HG03103 (cell line): ENCODE data around the gene SHISA9.

ENCODE experiments used
- ATAC-seq: cut with Tn5 transposase; IDR thresholded peaks from one replicate; pipeline ENCODE4 v1.9.1; 2021; ENCODE audit warnings: low read depth; ENCODE audit not compliant: unreplicated experiment

The SHISA9 gene

GRCh38 chr16:13155377-13155776 lies 254.0 kb downstream of the SHISA9 start:
- no peak for ATAC-seq

DNA sequence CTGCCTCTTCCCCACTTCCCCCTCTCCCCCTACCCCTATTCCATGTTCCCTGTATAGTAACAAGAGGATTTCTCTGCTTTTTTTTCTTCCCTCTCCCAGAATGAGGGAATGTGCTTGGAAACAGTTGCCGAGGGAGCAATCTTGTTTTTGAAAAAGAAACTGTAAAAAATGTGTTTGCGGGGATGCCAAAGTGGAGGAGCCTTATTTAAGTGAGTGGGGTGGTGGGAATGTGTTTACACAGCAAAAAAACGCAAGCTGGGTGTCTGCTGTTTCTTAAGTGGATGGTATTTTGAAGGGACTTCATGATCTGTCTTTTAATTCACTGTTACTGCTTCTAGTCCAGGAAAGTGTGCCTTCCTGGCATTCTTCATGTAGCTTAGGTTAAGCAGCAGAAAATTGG lies 254.4 kb downstream of the SHISA9 start:
- ATAC-seq: no peak

- ATAC-seq: no peak
Observed at GRCh38 chr16:13157082-13157481, 255.7 kb downstream of the SHISA9 start.

DNA sequence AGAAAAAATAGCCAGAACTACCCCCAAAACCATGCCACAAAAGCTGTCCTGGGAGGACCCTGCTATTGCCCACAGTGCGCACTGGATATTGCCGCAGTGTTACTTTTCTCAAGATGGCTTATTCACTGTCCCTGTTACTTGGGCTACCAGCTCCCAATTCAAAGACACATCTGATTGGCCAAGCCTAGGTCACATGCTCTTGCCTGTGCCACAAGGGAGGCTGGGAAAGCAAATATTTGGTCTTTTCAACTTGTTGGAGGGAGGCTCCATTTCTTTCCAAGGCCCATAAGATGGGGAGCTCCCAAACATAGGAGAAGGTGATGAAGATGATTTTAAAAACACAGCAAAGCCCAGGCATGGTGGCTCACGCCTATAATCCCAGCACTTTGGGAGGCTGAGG lies 257.0 kb downstream of the SHISA9 start:
- ATAC-seq: no peak

DNA sequence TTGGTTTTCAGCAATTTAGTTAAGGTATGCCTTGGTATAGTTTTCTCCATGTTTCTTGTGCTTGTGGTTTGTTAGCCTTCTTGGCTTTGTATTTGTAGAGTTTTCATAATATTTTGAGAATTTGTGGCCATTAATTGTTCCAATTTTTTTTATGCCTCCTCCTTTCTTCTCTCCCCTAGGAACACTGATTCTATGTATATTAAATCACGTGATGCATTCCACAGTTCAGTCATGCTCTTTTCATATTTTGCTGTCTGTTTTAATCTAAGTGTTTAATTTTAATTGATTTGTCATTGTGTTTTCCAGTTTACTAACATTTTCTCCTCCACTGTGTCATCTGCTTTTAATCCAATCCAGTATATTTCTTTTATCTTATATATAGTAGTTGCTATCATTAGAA lies 263.6 kb downstream of the SHISA9 start:
- no peak for ATAC-seq

- no peak for ATAC-seq
Observed at GRCh38 chr16:13168091-13168572, 266.7 kb downstream of the SHISA9 start.

- ATAC-seq: no peak
Observed at GRCh38 chr16:13171313-13171712, 269.9 kb downstream of the SHISA9 start.

- ATAC-seq: no peak
Observed at GRCh38 chr16:13176711-13177110, 275.3 kb downstream of the SHISA9 start.

DNA sequence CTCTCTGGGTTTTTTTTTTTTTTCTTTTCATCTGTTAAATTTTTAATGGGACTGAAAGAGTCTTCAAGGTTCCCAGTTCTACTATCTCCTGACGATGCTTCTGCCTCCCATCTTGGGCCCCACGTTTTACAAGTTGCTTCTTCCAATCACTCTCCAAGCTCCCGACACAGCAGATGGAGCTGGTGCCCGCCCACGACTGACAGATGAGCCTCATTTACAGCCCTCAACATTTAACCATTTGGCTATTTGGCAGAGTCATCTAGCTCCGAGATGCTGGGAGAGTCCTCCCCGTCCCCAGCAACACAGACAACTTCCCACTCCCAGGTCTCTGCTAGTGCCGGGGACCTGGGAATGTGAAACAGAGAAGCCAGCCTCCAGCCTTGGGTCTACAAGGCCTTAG lies 276.9 kb downstream of the SHISA9 start:
- ATAC-seq: no peak

DNA sequence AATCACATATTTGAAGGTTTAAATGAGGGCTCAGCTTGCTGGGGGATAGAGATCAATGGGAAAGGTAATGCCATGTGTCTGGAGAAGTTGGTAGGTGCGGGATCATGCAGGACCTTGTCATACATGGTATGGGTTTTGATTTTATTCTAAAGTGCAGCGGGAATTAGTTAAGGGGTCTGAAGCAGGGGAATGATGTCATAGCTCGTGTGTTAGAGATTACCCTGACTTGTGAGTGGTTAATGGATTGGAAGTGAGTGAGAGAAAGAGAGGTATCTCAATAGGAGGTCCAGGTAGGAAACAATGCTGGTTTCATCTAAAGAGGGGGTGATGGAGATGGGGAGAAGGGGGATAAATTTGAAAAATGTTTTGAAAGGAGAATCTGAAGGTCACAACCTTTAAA lies 280.0 kb downstream of the SHISA9 start:
- ATAC-seq: no peak

- no peak for ATAC-seq
Observed at GRCh38 chr16:13186813-13187212, 285.4 kb downstream of the SHISA9 start.

DNA sequence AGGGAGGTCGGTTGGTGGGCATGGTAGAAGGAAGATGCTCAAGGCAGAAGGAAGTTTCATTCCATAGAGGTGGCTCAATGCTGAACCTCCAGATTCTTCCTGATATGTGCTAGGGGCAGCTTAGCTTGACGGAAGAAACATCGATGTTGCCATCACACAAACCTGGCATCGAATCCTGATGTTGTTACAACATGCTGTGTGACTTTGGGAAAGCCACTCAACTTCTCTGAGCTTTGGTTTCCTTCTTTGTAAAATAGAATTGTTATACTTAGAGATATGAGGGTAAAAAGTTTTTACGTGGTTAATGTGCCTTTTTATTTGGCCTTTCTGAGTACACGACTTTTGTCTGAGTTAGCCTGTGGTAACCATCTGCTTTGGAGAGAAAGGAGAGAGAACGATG lies 287.9 kb downstream of the SHISA9 start:
- ATAC-seq: no peak

DNA sequence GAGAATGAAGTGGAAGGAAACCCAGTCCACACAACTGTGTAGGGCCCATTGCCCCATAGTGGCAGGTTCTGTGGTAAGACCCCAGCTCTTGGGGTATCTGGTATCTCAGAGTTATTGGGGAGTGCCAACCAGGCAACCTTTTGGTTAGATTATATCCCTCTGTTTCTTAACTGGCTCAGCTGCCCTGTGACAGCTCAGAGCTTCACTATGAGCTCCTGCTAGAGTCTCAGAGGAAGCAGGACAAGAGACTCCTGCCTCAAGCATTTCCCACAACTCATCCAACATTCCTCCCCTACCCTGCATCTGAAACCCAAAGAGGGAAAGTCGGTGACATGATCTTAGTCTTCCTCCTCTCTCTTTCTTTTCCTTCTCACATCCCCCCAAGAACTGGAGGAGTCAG lies 292.3 kb downstream of the SHISA9 start:
- ATAC-seq: no peak

DNA sequence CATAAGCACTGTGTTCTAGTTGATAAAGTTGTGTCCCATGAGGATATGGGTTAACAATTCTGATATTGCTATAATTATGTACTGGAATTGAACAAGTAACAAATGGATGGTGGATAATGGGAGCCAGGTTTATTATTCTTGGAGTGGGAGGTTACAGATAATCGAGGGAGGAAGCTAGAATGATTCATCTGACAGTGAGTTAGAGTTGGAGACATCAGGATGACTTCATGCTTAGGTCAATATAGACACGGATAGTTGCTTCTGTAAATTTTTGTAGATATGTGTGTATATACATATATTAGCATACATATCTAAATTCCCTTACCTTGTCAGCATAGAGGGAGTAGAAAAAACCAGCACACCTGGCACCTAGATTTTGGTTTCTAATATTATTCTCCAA lies 293.4 kb downstream of the SHISA9 start:
- no peak for ATAC-seq

DNA sequence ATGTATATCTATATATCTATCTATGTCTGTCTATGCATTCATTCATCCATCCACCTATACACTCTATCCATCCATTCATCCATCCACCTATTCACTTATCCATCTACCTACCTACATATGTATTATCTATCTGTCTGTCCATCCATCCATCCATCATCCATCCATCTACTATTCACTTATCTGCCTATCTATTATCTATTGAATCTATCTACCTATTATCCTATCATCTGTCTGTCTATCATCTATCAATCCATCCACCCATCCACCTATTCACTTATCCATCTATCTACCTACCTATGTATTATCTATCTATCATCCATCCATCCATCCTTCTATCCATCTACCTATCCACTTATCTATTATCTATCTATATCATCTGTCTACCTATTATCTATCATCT lies 302.3 kb downstream of the SHISA9 start:
- ATAC-seq: no peak

GRCh38 chr16:13205352-13205751 lies 304.0 kb downstream of the SHISA9 start:
- no peak for ATAC-seq

- no peak for ATAC-seq
Observed at GRCh38 chr16:13206606-13207005, 305.2 kb downstream of the SHISA9 start.

DNA sequence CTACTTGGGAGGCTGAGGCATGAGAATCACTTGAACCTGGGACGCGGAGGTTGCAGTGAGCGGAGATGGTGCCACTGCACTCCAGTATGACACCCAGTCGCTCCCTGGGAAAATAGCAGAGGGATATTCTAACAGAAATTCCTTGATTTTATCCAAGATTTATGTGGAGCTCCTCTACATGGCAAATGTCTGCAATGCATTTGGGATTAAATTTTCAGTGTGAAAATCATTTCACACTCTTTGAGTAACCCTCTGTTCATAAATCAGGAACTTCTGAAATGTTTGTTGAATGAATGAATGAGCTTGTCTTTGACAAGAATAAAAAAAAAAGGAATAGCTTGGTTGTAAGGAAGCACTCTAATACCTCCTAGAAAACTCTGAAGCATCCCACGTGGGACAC lies 305.8 kb downstream of the SHISA9 start:
- ATAC-seq: no peak

DNA sequence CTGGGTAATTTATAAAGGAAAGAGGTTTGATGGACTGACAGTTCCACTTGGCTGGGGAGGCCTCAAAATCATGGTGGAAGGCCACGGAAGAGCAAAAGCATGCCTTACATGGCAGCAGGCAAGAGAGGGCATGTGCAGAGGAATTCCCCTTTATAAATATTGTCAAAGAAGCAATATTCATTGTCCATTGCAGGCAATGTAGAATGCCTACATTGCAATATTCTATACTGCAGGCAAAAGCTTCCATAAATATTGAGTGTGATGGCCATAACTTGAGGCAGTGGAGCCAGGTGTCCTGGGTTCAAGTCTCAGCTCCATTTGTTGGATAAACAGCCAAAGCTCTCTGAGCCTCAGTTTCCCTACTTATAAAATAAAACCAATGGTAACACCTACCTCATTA lies 322.3 kb downstream of the SHISA9 start:
- no peak for ATAC-seq

DNA sequence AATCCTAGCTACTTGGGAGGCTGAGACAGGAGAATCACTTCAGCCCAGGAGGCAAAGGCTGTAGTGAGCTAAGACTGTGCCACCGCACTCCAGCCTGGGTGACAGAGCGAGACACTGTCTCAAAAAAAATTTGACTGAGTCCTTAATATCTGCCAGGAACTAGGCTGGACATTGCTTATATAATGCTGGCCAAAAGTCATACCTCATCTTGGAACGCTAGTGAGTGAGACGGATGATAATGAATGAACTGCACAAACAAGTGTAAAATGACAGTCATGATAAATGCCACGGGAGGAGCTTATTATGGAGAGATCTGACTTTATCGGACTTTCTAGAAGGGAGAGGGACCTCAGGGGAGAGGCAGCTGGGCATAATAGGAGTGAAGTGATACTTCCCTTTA lies 327.6 kb downstream of the SHISA9 start:
- ATAC-seq: no peak

GRCh38 chr16:13231365-13231764 lies 330.0 kb downstream of the SHISA9 start:
- no peak for ATAC-seq

DNA sequence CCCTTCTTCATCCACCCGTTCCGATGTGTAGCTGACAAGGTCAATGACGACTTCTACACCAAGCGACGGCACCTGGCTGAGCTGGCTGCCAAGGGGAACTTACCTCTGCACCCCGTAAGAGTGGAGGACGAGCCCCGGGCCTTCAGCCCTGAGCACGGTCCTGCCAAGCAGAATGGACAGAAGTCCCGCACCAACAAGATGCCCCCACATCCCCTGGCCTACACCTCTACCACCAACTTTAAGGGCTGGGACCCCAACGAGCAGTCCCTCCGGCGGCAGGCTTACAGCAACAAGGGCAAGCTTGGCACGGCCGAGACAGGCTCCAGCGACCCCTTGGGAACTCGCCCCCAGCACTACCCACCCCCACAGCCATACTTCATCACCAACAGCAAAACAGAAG lies 333.6 kb downstream of the SHISA9 start:
- no peak for ATAC-seq

DNA sequence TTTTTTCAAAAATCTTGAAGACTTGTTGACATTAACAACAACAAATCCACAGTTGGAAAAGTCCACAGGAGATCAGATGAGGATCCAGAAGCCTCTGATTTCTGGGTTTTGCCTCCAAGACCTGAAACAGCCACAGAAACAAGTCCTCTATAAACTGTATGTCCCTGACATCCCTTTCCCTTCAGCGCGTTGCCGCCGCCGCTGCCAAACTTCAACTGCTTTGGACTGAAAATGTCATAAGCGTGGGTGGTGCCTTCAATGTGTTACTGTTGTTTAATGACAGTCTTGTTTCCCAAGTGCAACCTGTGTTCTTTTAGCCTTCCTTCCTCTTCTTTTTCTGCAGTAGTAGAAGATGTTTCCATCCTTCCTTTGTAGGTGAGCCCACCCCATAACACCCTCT lies 334.9 kb downstream of the SHISA9 start:
- no peak for ATAC-seq
